Right renal cortex interstitium (tissue), 3 donors: ENCODE results near the gene TRIM27. TPM values are rescaled to one million over a fixed set of nuclear protein-coding genes. Genes with fewer than 3 reads are reported as not detected.
A peak's percentile ranks its signal among the peaks of the same experiment; 100 is the strongest.
"Not testable (repeated sequence)": the region's sequence is repeated elsewhere in the genome, so short reads cannot be mapped to it uniquely, and the experiment has no call there.

Experiments used
- DNase-seq, 3 donors: peaks; one replicate each; pipeline ENCODE4 v3.0.0-alpha.2; 2013; ENCODE audit warnings: low read depth in 3 of 3, low spot score in 2 of 3
- polyA plus RNA-seq, 3 donors: library from polyadenylated mRNA; unstranded; fragments of 120-200 nt; gene quantifications; one replicate each; pipeline ENCODE4 v1.2.1, GENCODE V29; 2013; ENCODE audit not compliant: insufficient read length in 3 of 3

TRIM27 gene
- polyA plus RNA-seq, 3 donors: 70.2 to 75.6 (median 70.4) TPM

DNA sequence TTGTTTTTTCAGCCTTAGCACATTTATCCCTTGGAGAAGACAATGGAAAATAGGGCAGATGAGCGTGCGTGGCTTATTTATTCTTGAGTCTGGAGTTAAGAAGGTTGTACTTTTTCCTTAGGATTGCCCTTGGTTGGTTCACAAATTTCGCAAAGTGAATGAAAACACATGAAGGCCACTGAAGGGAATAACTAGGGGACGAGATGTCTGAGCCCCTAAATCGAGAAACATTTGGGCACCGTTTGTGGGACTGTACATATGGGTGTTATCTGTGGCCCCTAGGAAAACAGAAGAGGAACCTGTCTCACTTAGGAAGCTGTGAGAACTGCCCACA lies 19.4 kb upstream of the TRIM27 start:
- DNase-seq: no peak

DNA sequence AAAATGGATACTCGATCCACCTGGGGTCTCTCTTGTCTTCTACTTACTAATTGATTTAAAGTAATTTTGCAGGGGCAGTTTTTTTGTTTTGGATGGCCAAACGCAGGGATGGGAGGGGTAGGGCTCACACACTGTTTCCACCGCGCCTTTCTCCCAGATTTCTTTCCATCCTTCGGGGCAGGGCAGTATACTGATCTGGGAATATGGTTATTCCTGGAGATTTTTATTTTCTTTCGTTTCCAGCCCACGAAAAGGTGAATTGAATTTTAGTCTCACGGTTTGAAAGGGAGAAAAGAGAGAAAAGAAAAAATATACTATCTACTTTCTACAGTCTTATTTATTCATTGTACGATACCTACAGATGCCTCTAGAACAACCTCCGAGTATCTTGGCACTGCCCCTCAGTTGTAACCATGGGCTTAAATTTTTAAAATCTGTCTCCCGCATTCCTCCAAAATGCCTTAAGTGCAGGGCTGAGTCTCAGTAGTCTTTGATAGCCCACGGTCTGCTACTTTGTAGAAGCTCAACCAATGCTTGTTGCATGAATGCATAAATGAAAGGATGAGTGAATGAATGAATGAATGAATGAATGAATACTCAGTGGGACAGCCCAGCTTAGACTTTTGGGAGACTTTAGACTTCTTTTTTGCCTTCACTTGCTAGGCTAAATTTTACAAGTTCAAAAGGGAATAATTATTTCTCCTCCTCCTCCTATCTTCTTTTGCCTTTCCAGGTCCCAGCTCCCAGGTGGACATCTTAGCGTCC lies 18.1 kb upstream of the TRIM27 start:
- no peak for DNase-seq

DNA sequence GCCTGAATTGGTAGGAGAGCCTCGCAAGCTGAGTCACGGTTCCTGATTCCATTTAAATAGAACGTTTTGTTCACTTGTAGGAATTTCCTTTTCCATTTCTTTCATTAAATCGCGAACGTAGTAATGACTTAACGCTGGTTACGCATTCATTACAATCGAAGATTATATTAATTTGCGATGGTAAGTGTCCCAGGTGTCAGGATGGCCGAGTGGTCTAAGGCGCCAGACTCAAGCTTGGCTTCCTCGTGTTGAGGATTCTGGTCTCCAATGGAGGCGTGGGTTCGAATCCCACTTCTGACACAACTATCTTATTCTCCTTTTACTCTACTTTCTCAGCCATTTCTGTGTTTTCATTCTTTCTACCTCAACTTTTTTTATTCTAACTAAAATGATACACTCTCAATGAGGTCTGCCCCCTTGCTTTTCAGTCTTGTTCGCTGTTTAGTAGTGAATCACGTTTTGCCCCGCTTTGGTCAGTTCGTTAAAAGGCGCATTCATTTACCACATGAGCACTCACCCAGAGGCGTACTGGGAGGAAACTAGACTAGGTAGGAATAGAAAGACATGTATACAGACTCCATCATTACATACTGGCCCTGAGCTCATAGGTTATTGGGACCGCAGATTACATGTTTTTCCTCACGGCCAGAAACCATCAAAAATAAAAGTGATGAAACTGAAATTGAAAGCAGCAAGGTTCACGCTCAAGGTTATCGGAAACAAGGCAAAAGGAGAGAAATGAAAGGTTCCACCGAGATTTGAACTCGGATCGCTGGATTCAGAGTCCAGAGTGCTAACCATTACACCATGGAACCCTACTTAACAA lies 17.3 kb upstream of the TRIM27 start:
- DNase-seq: peak; percentile 65 to 78 (median 72)

DNA sequence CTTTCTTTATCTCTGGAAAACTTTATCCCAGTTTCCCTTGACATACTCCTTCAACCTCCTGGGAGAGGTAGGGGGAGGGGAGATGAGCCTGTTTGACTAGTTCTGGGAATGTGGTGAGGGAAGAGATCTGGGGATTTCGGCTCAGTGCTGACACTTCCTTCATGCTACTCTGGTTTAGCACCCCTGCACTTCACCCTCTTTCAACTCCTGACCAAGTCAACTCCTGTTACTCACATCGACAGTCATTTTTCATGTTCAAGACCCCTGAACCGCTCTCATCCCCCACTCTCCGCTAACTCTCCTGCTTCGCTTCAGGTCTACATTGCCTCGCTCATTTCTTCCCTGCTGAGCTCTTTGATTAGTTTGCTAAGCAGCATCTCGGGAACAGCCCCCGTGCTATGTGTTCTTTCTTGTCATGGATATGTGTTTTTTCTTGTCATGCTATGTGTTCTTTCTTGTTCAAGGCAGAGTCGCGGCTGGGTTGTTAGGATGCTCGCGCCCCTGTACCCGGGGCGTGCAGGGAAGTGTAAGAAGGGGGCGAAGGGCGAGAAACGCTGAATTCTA lies 16.6 kb upstream of the TRIM27 start:
- peak in 2 of 3 donors; percentile 21 to 27 for DNase-seq

DNA sequence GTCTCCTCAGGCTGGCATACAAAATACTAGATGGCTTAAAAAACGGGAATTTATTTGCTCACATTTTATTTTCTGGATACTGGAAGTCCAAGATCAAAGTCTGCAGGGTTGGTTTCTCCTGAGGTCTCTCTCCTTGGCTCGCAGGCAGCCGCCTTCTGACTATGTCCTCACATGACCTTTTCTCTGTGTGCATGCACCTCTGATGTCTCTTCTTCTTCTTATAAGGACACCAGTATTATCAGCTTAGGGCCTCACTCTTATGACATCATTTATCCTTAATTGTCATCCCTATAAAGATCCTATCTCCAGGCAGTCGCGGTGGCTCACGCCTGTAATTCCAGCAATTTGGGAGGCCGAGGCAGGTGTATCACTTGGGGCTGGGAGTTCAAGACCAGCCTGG lies 9.3 kb upstream of the TRIM27 start:
- DNase-seq: no peak

DNA sequence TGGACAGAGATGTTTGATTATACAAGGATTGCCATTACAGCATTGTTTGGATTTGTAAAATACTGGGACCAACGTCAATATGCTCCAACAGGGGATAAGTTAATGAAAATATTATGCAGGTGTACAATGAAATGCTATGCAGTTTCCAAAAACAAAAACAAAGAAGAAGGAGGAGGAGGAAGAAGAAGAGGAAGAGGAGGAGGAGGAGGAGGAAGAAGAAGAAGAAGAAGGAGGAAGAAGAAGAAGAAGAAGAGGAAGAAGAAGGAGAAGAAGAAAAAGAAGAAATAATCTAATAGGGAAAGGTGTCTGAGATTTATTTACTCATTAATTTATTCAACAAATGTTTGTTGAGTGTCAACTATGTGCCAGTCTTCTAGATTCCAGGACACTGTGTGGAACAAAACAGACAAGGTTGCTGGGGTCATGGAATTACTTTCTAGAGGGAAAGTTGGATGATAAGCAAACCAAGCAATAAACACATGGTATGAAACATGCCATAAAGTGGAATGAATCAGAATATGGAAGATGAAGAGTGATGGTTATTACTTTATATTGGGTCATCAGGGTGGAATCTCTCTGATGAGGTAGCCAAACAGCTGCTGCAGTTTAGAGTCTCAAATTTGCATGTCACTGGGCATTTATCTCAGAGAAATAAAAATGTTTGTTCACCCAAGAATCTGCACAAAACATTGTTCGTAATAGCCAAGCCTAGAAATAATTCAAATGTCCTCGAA lies 6.3 kb upstream of the TRIM27 start:
- no peak for DNase-seq

DNA sequence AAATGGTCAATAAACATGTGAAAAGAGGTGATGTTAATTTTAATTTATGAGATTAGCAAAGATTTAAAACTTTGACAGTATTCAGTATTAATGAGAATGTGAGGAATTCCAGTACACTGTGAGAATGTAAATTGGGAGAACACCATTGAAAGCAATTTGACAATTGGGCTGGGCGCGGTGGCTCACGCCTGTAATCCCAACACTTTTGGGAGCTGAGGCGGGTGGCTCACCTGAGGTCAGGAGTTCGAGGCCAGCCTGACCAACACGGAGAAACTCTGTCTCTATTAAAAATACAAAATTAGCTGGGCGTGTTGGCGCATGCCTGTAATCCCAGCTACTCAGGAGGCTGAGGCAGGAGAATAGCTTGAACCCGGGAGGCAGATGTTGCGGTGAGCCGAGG lies 5.6 kb upstream of the TRIM27 start:
- not testable (repeated sequence) for DNase-seq

DNA sequence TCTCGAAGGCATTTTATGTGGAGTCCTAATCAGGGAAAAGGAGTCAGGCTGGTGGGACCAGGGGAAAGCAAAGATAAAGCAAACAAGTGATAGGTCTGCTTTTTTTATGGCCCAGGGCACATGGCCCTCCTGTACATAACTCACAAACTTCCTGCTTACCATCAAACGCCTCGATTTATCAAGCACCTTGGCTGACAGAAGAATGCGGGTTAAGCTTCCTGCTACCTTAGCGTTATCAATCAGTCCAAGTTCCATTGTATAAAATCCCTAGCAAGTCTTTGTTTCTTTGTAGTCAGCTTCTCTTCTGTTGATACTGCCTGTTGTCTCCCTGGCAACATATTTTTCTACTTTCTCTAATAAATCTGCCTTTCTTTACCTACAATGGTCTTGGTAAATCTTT lies 4.1 kb upstream of the TRIM27 start:
- DNase-seq: no peak

DNA sequence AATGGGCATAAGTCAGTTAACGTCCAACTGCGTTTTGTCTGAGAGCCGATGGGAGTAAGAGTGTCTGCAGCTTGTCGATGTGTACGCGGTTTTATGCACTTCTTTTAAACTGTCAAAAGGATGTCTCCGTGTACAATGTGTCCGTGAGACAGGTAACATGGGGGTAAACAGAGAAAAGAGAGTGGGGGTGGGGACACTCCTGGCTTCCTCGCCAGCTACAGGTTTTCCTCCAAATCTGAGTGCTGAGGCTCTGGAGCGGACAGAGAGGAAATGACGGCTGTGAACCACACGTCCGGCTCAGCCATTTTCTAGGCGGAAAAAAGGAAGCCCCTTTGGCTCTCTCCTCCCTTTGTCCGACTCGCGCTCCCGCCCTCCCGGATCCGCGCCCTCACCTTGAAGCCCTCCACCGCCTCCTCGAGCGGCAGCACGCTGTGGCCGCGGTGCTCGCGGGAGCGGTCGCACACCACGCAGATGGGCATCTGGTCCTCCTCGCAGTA lies 916 bp downstream of the TRIM27 start:
- DNase-seq: peak; percentile 16 to 39 (median 19)

DNA sequence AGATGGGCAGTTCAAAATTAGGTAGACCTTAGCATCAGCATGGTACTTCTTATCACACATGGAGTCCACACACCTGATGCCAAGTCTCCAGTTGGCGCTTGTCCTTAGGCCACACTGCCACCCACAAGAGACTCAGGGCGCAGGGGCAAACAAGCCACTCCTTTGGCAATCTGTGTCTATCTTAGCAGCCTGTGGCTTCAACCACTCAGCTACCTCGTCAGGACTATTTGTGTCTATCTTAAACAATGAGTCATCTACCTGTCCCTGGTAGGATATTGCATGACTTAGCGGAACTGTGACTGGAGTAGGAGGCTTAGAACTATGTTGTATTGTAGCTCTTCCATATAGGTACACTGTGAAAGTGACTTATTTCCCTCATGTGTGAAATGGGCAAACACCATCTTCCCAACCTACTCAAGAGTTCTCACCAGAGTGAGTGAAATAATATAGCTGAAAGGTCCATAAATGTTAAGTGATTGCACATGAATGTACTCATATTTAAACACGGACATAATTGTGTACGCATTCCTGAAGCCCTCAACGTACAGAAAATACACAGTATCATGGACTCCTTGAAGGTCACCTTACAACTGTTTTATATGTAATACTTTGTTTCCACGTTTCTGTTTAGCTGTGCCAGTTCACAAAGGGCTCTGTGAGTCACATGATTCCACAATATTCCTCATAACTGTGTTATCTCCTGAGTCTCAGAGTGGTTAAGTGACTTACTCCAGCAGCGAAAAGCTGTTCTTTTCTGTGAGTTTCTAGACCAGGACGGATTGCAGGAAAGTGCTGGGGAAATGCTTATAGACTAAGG lies 1.6 kb downstream of the TRIM27 start:
- DNase-seq: no peak

DNA sequence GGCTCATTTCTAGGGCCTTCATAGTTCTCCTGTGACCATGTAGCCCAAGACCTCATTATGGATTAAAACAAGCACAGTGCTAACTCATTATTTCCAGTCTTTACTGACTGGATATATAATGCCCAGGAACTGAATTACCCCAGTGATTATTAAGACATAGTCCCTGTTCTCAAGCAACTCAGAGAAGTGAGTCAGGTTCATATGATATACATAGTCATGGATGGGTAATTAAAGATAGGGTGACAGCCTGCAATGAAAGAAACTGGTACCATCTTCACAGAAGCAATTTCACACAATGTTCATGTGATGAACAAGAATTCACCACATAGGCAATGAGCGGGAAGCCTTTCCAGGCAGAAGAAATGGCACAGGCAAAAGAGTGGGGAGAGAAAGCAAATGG lies 3.5 kb downstream of the TRIM27 start:
- DNase-seq: no peak

DNA sequence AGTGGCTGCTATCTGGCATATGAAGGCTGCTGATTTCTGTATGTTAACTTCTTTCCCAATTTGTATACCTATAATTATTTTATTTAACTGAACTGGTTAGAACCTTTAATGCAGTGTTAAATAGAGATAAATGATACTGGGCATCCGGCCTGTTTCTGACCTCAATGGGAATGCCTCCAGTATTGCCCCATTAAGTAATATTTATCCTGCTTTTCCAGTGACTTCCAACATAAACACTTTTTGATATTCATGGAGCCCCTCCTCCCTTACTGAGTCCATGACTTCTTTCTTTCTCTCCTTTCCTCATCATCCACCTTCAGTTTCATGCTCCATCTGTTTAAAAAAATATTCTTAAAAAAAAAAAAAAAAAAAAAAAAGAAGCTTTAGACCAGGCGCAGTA lies 8.8 kb downstream of the TRIM27 start:
- no peak for DNase-seq

DNA sequence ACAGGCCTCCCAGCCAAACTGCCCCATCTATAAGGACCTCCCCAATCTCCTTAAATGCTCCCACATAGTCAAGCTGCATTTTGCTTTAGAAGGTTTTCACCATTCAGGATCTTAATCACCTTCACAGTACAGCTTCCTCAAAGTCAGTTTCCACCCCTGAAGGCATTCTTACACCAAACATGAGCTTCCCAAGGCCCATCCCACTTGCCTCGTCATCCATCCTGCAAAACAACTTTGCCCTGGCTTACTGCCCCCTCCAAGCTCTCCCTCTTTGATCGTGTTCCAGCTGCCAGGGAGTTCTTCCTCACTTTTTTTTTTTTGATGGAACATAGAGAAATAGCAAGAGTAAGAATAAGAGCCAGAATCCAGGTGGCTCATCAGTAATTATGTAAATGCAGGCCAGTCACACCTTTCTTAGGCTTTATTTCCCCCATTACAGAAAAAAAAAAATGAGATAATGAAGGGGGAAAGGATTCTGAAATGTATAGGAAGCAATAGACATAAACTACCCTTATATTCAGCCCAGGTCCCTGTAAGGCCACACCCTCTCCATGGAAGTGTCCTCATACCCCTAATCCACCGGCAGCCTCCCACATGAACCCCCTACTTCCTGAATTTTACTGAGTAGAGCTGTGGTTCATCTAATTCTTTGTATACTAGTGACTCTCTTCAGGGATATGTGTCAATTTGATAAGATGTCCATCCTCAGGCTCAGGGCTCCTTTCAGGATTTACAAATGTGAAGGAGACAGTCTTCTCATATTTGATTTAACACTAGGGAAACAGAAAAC lies 12.7 kb downstream of the TRIM27 start:
- no peak for DNase-seq

DNA sequence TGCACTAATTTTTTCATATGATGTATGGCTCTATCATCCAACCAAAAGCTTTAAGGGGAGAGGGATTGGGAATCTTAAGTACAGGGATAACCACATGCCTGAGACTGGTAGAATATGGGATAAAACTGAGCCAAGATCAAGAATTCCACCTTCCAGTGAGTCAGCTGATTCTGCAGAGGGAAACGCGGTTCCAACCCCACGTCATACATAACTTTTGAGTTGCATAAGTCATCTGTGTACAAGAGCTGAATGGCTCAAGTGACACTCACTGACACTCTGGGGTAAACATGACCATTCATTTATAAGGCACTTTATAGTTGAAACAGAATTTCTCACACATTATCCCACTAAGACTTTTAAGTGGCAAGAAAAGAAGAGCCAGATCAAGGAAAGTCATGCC lies 16.4 kb downstream of the TRIM27 start:
- no peak for DNase-seq

DNA sequence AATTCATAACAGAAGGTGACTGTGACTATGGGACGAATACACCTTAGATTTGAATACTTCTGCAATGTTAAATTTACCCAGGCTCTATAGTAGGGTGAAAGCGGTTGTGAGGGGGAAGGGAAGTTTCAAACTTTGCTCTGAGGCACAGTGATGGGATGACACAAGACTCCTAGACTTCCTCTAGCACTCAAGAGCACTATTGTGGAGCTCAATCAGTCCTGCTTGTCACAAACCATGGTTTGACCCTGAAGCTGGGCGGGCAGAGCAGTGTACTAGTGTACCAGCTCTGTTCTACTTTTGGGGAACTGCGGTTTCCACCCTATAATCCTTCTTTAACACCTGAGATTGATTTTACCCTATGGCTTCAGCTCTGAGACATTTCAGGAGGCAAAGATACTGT lies 17.1 kb downstream of the TRIM27 start:
- no peak for DNase-seq

DNA sequence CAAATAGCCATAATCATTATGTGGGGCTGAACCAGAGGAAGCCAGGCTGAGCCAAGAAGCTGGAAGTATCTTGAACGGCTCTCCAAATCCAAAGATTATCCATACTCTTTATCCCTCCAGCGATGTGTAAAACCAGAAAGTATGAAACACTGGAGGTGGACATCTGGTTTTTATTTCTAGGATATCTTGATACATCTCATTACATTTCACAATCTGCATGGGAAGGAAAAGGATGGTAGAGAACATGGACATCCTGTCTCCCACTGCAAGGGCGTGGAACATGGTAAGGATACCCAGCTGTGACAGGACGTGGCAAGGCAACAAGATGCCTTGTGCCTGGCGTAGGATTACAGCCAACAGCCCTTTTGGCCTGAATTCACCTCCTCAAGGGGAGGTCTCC lies 20.1 kb downstream of the TRIM27 start:
- no peak for DNase-seq

DNA sequence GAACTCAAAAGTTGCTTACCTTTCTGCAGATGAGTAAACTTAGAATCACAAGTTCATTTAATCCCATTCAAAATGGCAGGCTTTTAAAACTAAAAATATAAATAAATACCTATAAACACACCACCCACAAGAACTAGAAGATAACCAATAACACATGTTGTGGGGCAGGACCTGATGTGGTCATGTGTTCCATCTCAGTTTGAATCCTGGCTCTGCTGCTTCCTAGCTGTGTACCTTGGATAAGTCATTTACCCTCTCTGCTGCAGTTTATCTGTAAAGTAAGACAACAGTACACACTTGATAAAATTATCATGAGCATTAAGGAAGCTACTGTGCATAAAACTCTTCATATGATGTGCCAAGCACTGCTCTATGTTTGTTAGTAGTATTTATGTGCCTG lies 22.0 kb downstream of the TRIM27 start:
- DNase-seq: no peak

DNA sequence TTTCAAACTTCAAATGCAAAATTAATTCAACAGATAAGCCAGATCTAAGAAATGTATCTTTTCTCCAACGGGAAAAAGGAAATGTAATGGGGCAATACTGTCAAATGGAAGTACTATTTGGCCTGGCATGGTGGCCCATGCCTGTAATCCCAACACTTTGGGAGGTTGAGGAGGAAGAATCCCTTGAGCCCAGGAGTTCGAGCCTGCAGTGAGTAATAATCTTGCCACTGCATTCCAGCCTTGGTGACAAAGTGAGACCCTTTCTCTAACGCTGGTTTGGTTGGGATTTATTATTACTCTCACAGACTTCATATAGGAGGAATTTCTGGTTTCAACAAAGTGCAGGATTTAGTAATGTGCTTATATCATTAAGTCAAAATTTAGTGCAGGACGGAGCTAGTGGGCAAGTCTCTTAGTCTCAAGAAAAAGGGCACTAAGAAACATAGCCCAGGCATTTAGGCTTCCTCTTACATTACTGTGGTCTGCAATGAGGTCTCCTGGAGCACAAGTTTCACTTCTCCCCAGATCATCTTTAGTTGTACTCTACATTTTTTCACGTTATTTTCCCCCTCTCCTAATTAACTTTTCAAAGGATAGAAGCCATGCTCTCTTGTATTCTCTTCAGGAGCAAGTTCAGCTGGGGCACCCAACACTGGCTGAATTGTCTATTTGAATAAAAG lies 23.1 kb downstream of the TRIM27 start:
- DNase-seq: no peak

DNA sequence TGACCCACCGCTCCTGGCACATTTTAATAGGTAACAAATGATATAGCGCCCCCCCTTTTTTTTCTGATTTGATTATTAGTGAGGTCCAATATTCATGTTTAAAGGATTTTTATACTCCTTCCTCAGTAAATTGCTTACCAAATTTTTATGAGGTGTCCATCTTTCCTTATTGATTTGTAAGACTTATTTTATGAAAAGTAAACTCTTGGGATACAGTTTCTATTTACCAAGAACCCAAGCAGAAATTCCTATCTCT lies 25.1 kb downstream of the TRIM27 start:
- DNase-seq: no peak
